Upper lobe of left lung (tissue), 6 donors: ENCODE measurements around the gene TRA2B. TPM values are rescaled to one million over a fixed set of nuclear protein-coding genes. Genes with fewer than 3 reads are reported as not detected.
"Not testable (repeated sequence)": the region's sequence is repeated elsewhere in the genome, so short reads cannot be mapped to it uniquely, and the experiment has no call there.

Experiments used
- ATAC-seq, 2 donors: fragments of 200-7000 bp; cut with Tn5 transposase; one replicate each; pipeline ENCODE4 v1.9.1; 2022; ENCODE audit warnings: mild to moderate bottlenecking in 2 of 2, moderate library complexity in 2 of 2; ENCODE audit not compliant: low FRiP score in 2 of 2
- DNase-seq, 2 donors: peaks; one replicate each; pipeline ENCODE4 v3.0.0-alpha.2; 2019 to 2020
- H3K27ac ChIP-seq, 4 donors: fragments of 200-600 bp; sonication (generic); one replicate each; pipeline ENCODE4 v1.5.1; 2016 to 2019
- H3K27me3 ChIP-seq, 4 donors: fragments of 200-600 bp; sonication (generic); one replicate each; pipeline ENCODE4 v1.5.1; 2017 to 2019
- H3K36me3 ChIP-seq, 4 donors: fragments of 200-600 bp; sonication (generic); one replicate each; pipeline ENCODE4 v1.5.1; 2016 to 2019
- H3K4me1 ChIP-seq, 4 donors: fragments of 200-600 bp; sonication (generic); one replicate each; pipeline ENCODE4 v1.5.1; 2018 to 2019
- H3K4me3 ChIP-seq, 4 donors: fragments of 200-600 bp; sonication (generic); one replicate each; pipeline ENCODE4 v1.5.1; 2017 to 2019; ENCODE audit warnings: mild to moderate bottlenecking in 2 of 4, moderate library complexity in 1 of 4
- H3K9me3 ChIP-seq, 4 donors: fragments of 200-600 bp; sonication (generic); one replicate each; pipeline ENCODE4 v1.5.1; 2018 to 2019
- CTCF ChIP-seq, 6 experiments: fragments of 450-650 bp in 4 of 6; fragments of 200-600 bp in 2 of 6; sonication (generic) in 2 of 6; IDR thresholded peaks; one replicate each; pipeline ENCODE4 v1.5.1; 2016 to 2019; ENCODE audit warnings: antibody characterized with exemption in 6 of 6
- EP300 ChIP-seq, 4 donors: sonication (generic); formaldehyde crosslinking; IDR thresholded peaks; one replicate each; pipeline ENCODE4 v1.5.1; 2017; ENCODE audit warnings: antibody characterized with exemption in 4 of 4, control low read depth in 2 of 4
- POLR2A ChIP-seq, 4 donors: fragments of 450-650 bp; IDR thresholded peaks; one replicate each; pipeline ENCODE4 v1.5.1; 2016 to 2017; ENCODE audit warnings: antibody characterized with exemption in 4 of 4, mild to moderate bottlenecking in 2 of 4
- POLR2AphosphoS5 ChIP-seq, 2 donors: sonication (generic); formaldehyde crosslinking; IDR thresholded peaks; one replicate each; pipeline ENCODE4 v1.5.1; 2017; ENCODE audit warnings: antibody characterized with exemption in 2 of 2
- WGBS, 2 donors: methylation state at CpG; one replicate each; pipeline ENCODE4 v1.1.5; 2017 to 2018; 5-methylcytosine and 5-hydroxymethylcytosine counted together
- total RNA-seq, 6 donors: library from RNA; depleted of rRNA in 4 of 6; stranded (reverse); fragments of >200 nt in 4 of 6; gene quantifications; one replicate each; pipeline versions ENCODE4 v1.1.0 to v1.2.1, GENCODE V29; 2016 to 2021
- donor health status: DM: no; HTN: no; CAD: no; lungs with moderate emphysema.
- donor health status: DM: no; HTN: yes; CAD: no; lungs with severe emphysema.

The TRA2B gene
- total RNA-seq, 6 donors from 2014 or later, result 90.9 to 336 (median 124) TPM

- WGBS, 2 donors, result 90 to 92% methylated on average over 9 to 11 of the region's 11 CpGs
- TF ChIP-seq CTCF (IDR thresholded peaks at IDR 0.05), result no peak
- peak in 1 of 4 donors; percentile 4 for TF ChIP-seq POLR2A (IDR thresholded peaks at IDR 0.05)
These were observed 25.3 kb downstream of the TRA2B start for GRCh38 chr3:185912512-185912911.

GRCh38 chr3:185911076-185911448 is 26.8 kb downstream of the TRA2B start:
- ATAC-seq, DNase-seq, H3K4me1 ChIP-seq, H3K4me3 ChIP-seq, H3K27me3 ChIP-seq, H3K9me3 ChIP-seq, H3K27ac ChIP-seq: not testable (repeated sequence)
- H3K36me3 ChIP-seq, result peaks cover 3 to 36% (median 19%) of the 10 kb centered on the region in 4 donors
- 48 to 57% methylated on average over 2 of the region's 2 CpGs for WGBS, 2 donors

More at GRCh38 chr3:185912512-185912911, 25.3 kb downstream of the TRA2B start:
- Histone ChIP-seq H3K27me3 (no peaks in the 10 kb centered on the region), H3K4me3 (no peak overlapping the region), H3K27ac (no peak overlapping the region), H3K9me3 (no peaks in the 10 kb centered on the region), H3K4me1 (no peaks in the 10 kb centered on the region), H3K36me3 (peaks cover 17 to 50% (median 33%) of the 10 kb centered on the region in 4 donors)
- DNase-seq, result no peak
- ATAC-seq, result no peak

GRCh38 chr3:185910322-185911075 is 27.3 kb downstream of the TRA2B start:
- not testable (repeated sequence) for DNase-seq, H3K4me1 ChIP-seq, H3K27me3 ChIP-seq, H3K4me3 ChIP-seq, H3K9me3 ChIP-seq, H3K27ac ChIP-seq
- ATAC-seq, result peak in 1 of 2 donors; percentile 44
- H3K36me3 ChIP-seq, result peaks cover 2 to 30% (median 14%) of the 10 kb centered on the region in 4 donors
- WGBS, 2 donors, result 61 to 74% methylated on average over 5 of the region's 5 CpGs

- not testable (repeated sequence) for ATAC-seq
- 69 to 74% methylated on average over 4 of the region's 4 CpGs for WGBS, 2 donors
- peaks cover 2 to 24% (median 11%) of the 10 kb centered on the region in 4 donors for H3K36me3 ChIP-seq
These were observed 27.9 kb downstream of the TRA2B start for GRCh38 chr3:185909913-185910312.

GRCh38 chr3:185900228-185900627 is 37.6 kb downstream of the TRA2B start:
- no peaks in the 10 kb centered on the region for H3K36me3 ChIP-seq
- 42 to 62% methylated on average over 1 of the region's 1 CpG for WGBS, 2 donors
- no peaks in the 10 kb centered on the region for H3K9me3 ChIP-seq
- TF ChIP-seq POLR2A (IDR thresholded peaks at IDR 0.05) (no peak), CTCF (IDR thresholded peaks at IDR 0.05) (no peak), POLR2AphosphoS5 (IDR thresholded peaks at IDR 0.05) (no peak), EP300 (IDR thresholded peaks at IDR 0.05) (no peak)
- no peak overlapping the region for H3K4me3 ChIP-seq
- DNase-seq (peak in 1 of 2 donors; percentile 43), ATAC-seq (peak; percentile 43 to 54)
- H3K27ac ChIP-seq, result no peak overlapping the region
- no peaks in the 10 kb centered on the region for H3K4me1 ChIP-seq
- H3K27me3 ChIP-seq, result no peaks in the 10 kb centered on the region

More at GRCh38 chr3:185909913-185910312, 27.9 kb downstream of the TRA2B start:
- not testable (repeated sequence) for H3K9me3 ChIP-seq, DNase-seq, H3K4me3 ChIP-seq, H3K4me1 ChIP-seq, H3K27ac ChIP-seq, H3K27me3 ChIP-seq

- Histone ChIP-seq H3K9me3 (no peaks in the 10 kb centered on the region), H3K4me1 (no peaks in the 10 kb centered on the region), H3K36me3 (no peaks in the 10 kb centered on the region), H3K27ac (no peak overlapping the region), H3K4me3 (no peak overlapping the region), H3K27me3 (no peaks in the 10 kb centered on the region)
- no peak for ATAC-seq
- no peak for TF ChIP-seq EP300 (IDR thresholded peaks at IDR 0.05)
- no peak for TF ChIP-seq POLR2A (IDR thresholded peaks at IDR 0.05)
- TF ChIP-seq CTCF (IDR thresholded peaks at IDR 0.05), result no peak
- TF ChIP-seq POLR2AphosphoS5 (IDR thresholded peaks at IDR 0.05), result no peak
- DNase-seq, result no peak
- 74 to 79% methylated on average over 3 of the region's 3 CpGs for WGBS, 2 donors
These were observed 41.2 kb downstream of the TRA2B start for GRCh38 chr3:185896636-185897035.
